NK-92 treated with Interleukin-12 subunit alpha and Interleukin-12 subunit beta, amount 100 ng/mL, for 24 hours (cell line): ENCODE results near the gene INSL4.

Experiments
- DNase-seq: peaks from one replicate; lab custom pipeline; 2025; lab: John Stamatoyannopoulos, UW

The INSL4 gene

DNA sequence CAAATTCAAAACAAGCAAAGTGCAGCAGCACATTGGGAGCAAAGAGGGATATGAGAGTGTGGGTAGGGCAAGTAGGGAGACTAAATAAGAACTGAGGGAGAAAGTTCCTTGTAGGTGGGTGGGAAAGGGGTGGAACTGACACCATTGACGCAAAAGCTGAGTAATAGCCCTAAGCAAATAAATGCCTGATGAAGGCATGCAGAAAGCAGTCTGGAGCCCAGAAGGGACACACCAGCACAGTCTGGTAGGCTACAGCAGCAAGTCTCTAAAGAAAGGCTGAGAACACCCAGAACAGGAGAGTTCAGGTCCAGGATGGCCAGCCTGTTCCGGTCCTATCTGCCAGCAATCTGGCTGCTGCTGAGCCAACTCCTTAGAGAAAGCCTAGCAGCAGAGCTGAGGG, at the start of gene INSL4:
TSS of gene INSL4 (plus strand) at position 208 of the 400 bp plus-strand sequence. CDS start at position 313, 105 bp downstream.
- no peak for DNase-seq

DNA sequence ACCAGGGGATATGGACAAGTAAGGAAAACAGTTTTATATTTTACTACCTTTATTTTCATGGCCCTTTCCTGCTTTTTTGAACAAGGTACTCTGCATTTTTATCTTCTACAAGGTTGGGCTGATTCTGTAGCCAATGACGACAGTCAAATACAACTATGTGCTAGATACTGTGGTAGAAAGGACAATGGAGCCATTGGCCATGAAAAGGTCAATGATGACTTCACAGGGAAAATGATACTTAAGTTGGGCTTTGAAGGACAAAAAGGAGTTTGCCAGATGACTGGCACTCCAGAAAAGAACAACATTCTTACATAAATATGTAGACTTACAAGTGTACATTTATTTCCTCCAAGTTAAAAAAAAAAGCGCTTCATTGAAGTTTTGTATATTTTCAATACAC, 46.4 kb upstream of the INSL4 start:
- no peak for DNase-seq

DNA sequence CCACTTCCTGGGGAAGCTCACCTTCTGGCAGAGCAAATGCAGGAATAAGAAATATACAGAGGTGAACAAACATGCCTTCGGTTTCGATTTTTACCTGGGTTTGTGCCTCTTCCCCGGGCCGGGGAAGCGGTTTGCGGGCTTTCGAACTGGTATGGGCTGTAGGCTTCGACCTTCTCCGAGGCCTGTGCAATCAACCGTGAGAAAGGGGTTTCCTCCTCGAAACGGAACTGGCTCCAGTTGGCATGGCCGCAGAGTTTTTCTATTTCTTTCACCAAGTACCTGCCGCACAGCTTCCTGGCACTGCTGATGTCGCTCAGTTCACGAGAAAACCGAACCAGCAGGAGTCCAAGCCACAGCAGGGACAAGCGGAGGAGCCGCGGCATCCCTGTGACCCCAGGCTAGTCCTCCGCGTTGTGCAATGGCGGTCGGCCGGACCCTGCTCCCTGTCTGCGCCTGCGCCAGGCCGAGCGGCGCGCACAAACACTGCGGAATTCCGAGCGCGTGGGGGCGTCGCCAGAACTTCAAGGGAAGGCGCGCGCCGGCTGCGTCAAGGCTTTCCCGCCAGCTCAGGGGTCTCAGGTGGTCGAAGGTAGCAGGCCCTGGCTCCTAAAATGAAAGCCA, 45.9 kb upstream of the INSL4 start, which contains the start of gene INSL6:
TSS of gene INSL6 (minus strand) at position 420 of the 621 bp plus-strand sequence. CDS start at position 383, 37 bp downstream.
- no peak for DNase-seq

DNA sequence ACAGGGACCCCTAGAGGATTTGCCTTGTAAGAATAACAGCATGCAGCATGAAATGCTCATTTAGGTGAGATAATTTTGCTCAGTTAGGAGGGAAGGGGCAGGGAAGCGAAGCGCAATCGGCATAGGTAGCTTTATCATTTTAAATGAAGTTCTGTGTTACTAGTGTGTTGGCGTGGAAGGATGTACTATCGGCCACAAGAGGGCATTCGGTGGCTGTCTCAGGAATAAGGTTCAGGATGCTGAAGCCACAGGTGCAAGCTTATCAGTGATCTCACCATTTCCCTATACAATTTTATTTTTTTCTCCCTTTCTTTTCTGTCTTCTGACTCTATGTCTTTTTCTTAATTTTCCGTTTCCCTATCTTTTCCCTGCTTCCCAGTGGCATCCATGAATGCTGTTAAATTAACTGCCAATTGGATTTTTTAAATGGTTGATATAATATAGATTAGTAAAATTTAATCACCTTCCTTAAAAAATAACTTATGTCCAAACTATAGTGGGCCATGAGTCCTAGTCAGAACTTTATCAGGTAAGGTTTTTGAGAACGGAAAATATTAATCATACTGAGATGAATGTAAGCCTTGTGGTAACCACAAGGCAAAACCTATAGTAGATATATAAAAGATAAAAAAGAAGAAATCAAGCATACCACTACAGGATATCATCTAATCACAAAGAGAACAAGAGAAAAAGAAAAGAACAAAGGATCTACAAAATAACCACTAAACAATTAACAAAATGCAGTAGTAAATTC, 44.6 kb upstream of the INSL4 start:
- DNase-seq = peak; percentile 15

DNA sequence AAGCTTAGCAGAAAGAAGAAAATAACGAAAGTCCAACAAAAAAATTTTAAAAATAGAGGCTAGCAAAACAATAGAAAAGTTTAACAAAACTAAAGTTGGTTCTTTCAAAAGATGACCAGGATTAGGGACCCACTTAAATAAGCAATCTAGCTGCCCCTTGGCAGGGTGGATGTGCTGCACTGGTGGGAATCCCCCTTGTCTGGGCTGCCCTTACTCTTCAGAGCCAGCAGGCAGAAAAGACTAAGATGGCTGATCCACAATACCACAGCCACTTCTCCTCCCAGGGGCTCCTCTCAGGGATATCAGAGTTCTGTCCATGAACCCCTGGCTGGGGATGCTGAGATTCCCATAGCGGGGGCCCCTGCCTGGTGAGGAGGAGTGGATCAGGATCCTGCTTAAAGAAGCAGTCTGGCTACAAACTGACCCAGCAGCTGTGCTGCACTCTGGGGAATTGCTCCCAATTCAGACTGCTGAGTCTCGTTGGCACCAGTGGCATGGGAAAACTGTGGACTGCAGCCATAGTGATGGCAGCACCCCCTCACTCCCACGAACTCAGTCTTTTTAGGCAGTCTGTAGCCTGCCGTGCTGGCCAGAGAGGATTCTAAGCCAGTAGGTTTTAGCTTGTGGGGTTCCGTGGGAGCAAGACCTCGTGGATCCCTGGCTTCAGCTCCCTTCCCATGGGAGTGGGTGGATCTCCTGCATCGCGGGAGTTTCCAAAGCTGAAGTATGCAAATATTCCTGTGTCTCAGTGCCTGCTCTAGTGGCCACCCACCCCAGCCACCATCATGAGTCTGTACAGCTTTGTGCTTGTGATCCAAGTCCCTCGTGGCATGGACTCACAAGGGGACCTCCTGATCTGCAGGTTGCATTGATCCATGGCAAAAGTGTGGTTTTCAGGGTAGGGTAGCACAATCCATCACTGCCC, 42.9 kb upstream of the INSL4 start:
- DNase-seq = no peak

DNA sequence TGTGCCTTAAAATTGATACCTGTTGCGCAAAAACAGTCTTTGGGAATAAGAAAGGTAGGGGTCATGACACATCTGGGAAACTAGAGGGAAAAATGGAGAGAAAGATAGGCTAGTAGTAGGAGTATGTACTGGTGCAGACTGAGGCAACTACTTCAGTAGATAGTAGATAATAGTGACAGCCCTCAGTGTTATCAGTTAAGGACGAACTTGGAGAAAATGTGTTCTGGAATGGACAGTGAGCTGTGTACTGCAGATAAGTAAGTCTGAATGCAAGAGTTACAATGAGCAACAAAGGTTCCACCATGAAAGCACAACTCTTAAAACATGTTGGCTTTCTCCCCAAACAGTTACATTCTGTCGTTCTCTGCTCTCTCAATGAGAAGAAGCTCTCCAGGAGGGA, 39.2 kb upstream of the INSL4 start:
- no peak for DNase-seq

DNA sequence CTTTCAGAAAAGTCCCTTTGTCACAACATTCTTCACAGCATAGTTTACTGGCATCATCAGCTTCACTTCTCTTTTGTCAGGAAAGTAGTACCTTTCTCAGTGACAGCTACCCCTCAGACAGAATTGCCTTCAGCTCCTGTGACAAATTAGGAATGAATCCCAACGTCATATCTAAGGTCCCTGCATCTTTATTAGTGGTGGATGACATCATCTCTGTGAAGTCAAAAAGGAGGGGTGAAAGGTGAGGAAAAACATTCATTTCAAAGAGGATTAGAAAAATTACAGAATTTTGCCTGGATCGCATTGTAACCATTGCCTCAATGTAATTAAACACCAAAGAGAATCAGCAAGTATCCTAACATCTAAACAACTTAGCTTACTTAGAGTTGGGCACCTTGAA, 37.9 kb upstream of the INSL4 start:
- DNase-seq = no peak

DNA sequence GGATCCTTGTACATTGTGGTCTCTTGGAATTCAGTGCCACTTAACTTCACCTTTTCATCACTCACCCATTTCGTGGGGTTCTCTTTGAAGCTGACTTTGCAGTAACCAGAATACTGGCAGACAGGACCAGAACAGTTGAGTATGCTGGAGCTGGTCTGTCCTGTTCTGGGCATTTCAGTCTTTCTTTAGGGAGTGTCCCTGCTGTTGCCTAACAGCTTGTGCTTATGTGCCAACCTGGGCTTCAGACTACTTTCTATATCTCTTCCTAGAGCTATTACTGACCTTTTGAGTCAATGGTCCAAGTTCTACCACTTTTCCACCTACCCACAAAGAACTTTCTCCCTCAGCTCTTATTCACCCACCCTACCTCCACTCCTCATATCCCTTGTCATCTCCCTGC, 35.8 kb upstream of the INSL4 start:
- DNase-seq = no peak

DNA sequence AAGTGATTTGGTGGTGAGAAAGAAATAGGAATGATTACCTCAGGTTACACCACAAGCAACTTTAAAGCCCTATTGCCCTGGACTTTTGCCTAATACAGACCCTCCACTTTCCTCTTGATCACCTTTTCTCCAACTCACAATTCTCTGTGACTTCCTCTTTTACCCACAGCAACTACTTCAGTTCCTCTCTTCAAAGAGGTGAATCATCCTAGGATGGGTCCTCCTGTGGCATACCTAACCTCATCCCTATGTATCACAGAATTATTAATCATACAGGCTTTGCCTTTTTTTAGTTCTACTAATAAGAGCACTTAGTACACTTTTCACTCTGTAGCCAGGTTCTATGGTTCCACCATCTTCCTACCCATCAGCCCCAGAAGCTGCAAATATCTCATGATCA, 26.1 kb upstream of the INSL4 start:
- DNase-seq = no peak

DNA sequence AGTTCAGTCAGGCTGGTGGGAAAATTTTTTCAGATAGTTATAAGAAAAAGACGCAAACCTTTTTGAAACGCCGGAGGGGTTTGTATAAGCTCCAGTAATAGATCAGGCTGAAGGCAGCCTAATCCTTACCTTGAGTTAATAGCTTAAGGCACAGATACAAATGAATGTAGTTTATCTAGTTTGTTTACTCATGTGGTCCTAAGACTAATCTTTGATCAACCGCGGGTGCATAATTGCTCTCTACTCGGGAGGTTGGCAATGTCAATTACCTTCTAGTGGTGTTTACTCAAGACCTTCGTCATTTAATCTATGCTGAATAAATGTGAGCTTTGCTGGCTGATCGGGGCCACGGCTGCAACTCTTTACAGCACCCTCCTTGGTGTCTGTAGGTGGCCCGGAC, 665 bp upstream of the INSL4 start:
- no peak for DNase-seq

DNA sequence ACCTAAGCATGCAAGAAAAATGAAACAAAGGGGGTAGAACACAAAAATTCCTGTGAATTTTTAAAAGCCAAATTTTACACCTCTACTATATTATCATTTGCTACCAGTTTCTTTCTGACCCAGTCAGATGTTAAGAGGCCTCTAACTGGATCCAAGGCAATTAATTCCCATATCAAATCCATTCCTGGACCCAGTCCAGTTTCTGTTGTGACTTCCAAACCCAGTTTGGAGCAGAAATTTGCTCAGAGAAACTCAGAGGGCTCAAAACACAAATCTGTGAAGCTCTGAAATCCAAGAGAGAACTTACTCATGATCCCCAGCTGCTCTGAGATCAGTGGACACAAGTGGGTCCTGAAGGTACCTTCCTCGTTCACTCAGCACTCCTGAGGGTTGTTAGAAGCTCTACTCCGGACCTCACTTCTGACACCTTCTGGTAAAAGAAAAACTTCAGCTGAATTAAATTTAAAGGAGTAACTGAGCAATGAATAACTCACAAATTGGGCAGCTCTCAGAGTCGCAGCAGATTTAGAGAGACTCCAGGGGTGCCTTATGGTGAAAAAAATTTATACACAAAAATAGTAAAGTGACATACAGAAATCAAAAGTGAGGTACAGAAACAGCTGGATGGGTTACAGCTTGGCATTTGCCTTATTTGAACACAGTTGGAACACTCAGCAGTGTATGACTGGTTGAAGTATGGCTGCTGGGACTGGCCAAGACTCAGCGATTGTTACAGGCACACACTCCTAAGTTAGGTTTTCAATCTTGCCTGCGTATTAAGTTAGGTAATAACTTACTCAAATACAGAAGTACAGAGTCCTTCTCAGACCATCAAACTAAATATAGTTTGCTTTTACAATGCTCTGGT, 32.4 kb downstream of the INSL4 start:
- no peak for DNase-seq

DNA sequence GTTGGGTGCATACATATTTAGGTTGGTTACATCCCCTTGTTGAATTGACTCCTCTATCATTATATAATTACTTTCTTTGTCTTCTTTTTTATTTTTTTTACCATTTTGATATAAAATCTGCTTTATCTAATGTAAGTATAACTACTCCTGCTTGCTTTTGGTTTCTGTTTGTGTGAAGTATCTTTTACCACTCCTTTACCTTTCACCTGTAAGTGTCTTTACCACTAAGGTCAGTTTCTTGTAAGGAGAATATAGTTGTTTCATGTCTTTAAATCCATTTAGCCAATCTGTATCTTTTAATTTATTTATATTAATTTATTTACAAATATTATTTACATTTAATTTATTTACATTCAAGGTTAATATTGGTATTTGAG, 33.0 kb downstream of the INSL4 start:
- no peak for DNase-seq

DNA sequence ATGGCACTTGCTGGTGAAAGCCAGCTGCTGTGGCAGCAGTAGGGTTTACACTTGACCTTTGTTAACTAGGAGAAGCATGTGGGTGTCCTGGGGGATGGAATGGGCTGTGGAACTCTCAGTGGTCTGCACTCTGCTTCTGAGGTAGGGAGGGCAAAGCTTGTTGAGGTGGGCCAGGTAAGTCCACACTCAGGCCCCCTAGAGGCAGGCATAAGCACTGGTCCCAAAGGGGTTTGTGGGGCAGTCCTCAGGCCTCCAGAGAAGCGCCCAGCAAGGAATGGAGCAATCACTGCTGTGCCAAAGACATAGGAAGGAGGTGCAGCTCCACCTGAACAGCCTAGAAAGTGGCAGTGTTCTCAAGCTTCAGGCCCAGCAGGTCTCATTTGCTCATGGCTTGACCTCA, 34.7 kb downstream of the INSL4 start:
- no peak for DNase-seq

DNA sequence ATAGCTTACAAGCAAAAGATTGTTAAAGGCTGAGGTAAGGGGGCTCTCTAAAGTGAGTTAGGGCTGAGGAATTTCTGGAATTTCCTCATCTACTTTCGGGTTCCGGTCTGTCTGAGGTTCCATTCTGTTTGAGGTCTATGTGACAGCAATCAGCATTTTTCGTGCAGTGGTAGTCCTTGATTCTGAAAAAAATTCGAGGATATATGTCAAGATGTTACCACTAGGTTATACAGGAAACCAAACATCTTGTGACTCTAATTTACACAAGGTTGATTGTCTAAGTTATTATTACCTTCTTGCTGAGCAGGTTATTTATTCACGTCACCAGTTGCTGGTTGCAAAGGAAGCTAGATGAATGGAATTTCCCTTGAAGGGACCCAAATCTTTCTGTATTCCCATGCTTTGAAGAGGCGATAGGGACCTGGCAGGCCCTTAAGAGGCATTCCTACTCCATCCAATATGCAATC, 38.1 kb downstream of the INSL4 start:
- no peak for DNase-seq

DNA sequence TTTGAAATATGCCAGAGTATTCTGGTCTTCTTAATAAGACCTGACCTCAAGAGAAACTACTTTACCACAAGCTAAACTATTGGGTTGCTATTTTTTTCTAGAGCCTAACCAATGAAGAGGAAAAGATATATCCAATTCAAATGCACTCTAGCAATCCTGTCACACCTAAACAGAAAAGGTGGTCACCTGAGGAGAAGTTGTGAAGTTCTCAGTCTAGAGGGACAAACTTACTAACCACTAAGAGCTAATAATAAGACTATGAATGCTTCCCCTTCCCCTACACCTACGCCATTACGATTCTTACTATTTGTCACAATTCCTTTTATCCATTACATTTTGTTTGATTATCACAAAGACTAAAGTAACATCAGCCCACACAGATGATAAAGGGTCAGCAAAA, 43.6 kb downstream of the INSL4 start:
- DNase-seq = no peak

DNA sequence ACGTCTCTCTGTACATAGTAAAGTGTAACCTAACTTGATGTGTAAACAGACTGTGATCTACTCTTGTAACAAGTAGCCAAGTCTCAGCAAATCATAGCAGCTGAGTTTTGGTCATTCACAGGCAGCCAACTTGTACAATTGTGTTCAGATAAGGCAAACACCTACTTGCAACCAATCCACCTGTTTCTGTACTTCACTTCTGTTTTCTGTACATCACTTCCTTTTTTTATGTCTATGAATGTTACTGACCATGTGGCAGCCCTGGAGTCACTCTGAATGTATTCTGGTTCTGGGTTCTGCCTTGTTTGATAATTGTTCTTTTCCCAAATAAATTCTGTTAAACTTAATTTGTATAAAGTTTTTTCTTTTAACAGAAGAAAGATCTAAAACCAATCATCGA, 47.3 kb downstream of the INSL4 start:
- DNase-seq = no peak
